ENCODE data around the gene ALG9.
A peak's percentile ranks its signal among the peaks of the same experiment; 100 is the strongest.

The ALG9 gene

GRCh38 chr11:111774955-111775710, 96.2 kb downstream of the ALG9 start:
- TF ChIP-seq YY1 (IDR thresholded peaks at IDR 0.05; ENCODE audit: low read depth), result no peak
- TF ChIP-seq TEAD4 (IDR thresholded peaks at IDR 0.05), result peak; percentile 19; the same call in 1 of the 2 replicates
- no peak for TF ChIP-seq CEBPB (IDR thresholded peaks at IDR 0.05)
- TF ChIP-seq NFIC (IDR thresholded peaks at IDR 0.05), result peak; percentile 46; the same call in 1 of the 2 replicates
- TF ChIP-seq EP300 (IDR thresholded peaks at IDR 0.05; ENCODE audit: borderline replicate concordance), result 0 out of 2 replicates have a peak, but pooled peaks have one; percentile 14

- TF ChIP-seq ZBTB7A (IDR thresholded peaks at IDR 0.05; ENCODE audit: low read depth), result no peak
- TF ChIP-seq YY1 (IDR thresholded peaks at IDR 0.05; ENCODE audit: low read depth), result no peak
- TF ChIP-seq USF1 (IDR thresholded peaks at IDR 0.05), result no peak
- no peak for TF ChIP-seq NFIC (IDR thresholded peaks at IDR 0.05)
- no peak for TF ChIP-seq FOXM1 (IDR thresholded peaks at IDR 0.05; ENCODE audit: borderline replicate concordance, low read depth)
- no peak for TF ChIP-seq CEBPB (IDR thresholded peaks at IDR 0.05)
- no peak for TF ChIP-seq EGR1 (IDR thresholded peaks at IDR 0.05)
- no peak for TF ChIP-seq RAD21 (IDR thresholded peaks at IDR 0.05; ENCODE audit: low read depth)
These were observed 98.8 kb downstream of the ALG9 start for GRCh38 chr11:111772535-111772934.

GRCh38 chr11:111770581-111771134, 100.7 kb downstream of the ALG9 start:
- no peak for TF ChIP-seq YY1 (IDR thresholded peaks at IDR 0.05; ENCODE audit: low read depth)
- TF ChIP-seq REST (IDR thresholded peaks at IDR 0.05; ENCODE audit: low read depth), result no peak
- no peak for TF ChIP-seq EP300 (IDR thresholded peaks at IDR 0.05; ENCODE audit: borderline replicate concordance)
- no peak for TF ChIP-seq USF1 (IDR thresholded peaks at IDR 0.05)
- no peak for TF ChIP-seq CEBPB (IDR thresholded peaks at IDR 0.05)
- no peak for TF ChIP-seq TCF12 (IDR thresholded peaks at IDR 0.05; ENCODE audit: low read depth)
- no peak for TF ChIP-seq MAX (IDR thresholded peaks at IDR 0.05)
- TF ChIP-seq NFIC (IDR thresholded peaks at IDR 0.05), result no peak
- no peak for TF ChIP-seq FOXM1 (IDR thresholded peaks at IDR 0.05; ENCODE audit: borderline replicate concordance, low read depth)
- no peak for TF ChIP-seq EGR1 (IDR thresholded peaks at IDR 0.05)
- TF ChIP-seq ZBTB7A (IDR thresholded peaks at IDR 0.05; ENCODE audit: low read depth), result no peak
- TF ChIP-seq CREB1 (IDR thresholded peaks at IDR 0.05; ENCODE audit: low read depth), result no peak
- no peak for TF ChIP-seq TAF1 (IDR thresholded peaks at IDR 0.05; ENCODE audit: low read depth)
- TF ChIP-seq RAD21 (IDR thresholded peaks at IDR 0.05; ENCODE audit: low read depth), result no peak
- no peak for TF ChIP-seq TEAD4 (IDR thresholded peaks at IDR 0.05)

- TF ChIP-seq TEAD4 (IDR thresholded peaks at IDR 0.05), result no peak
- no peak for TF ChIP-seq CREB1 (IDR thresholded peaks at IDR 0.05; ENCODE audit: low read depth)
- no peak for TF ChIP-seq CEBPB (IDR thresholded peaks at IDR 0.05)
- TF ChIP-seq USF1 (IDR thresholded peaks at IDR 0.05), result no peak
- TF ChIP-seq REST (IDR thresholded peaks at IDR 0.05; ENCODE audit: low read depth), result no peak
- no peak for TF ChIP-seq RAD21 (IDR thresholded peaks at IDR 0.05; ENCODE audit: low read depth)
- TF ChIP-seq MAX (IDR thresholded peaks at IDR 0.05), result no peak
These were observed 104.6 kb downstream of the ALG9 start for GRCh38 chr11:111766834-111767142.

- TF ChIP-seq TAF1 (IDR thresholded peaks at IDR 0.05; ENCODE audit: low read depth), result peak; percentile 87
- TF ChIP-seq FOXM1 (IDR thresholded peaks at IDR 0.05; ENCODE audit: borderline replicate concordance, low read depth), result no peak
- peak; percentile 15; the same call in 1 of the 2 replicates for TF ChIP-seq TCF12 (IDR thresholded peaks at IDR 0.05; ENCODE audit: low read depth)
- TF ChIP-seq REST (IDR thresholded peaks at IDR 0.05; ENCODE audit: low read depth), result no peak
- TF ChIP-seq MAX (IDR thresholded peaks at IDR 0.05), result peak; percentile 69
- TF ChIP-seq EP300 (IDR thresholded peaks at IDR 0.05; ENCODE audit: borderline replicate concordance), result no peak; the same call in 1 of the 2 replicates
- TF ChIP-seq ZBTB7A (IDR thresholded peaks at IDR 0.05; ENCODE audit: low read depth), result 0 out of 2 replicates have a peak, but pooled peaks have one; percentile 37
- TF ChIP-seq CREB1 (IDR thresholded peaks at IDR 0.05; ENCODE audit: low read depth), result no peak
- no peak for TF ChIP-seq EGR1 (IDR thresholded peaks at IDR 0.05)
- no peak for TF ChIP-seq USF1 (IDR thresholded peaks at IDR 0.05)
- peak; percentile 91 for TF ChIP-seq YY1 (IDR thresholded peaks at IDR 0.05; ENCODE audit: low read depth)
- TF ChIP-seq CEBPB (IDR thresholded peaks at IDR 0.05), result no peak; the same call in 1 of the 2 replicates
- TF ChIP-seq RAD21 (IDR thresholded peaks at IDR 0.05; ENCODE audit: low read depth), result no peak
- TF ChIP-seq TEAD4 (IDR thresholded peaks at IDR 0.05), result 0 out of 2 replicates have a peak, but pooled peaks have one; percentile 7
- no peak for TF ChIP-seq NFIC (IDR thresholded peaks at IDR 0.05)
These were observed 105.2 kb downstream of the ALG9 start, which contains the start of gene PPP2R1B for GRCh38 chr11:111765984-111766833. TSS of gene PPP2R1B (minus strand) at chr11:111766389. CDS start at chr11:111766361, 28 bp downstream.

Data from Ishikawa (cell line).